GM12878 (cell line): ENCODE measurements around the gene MEIOSIN. TPM values are rescaled to one million over a fixed set of nuclear protein-coding genes. Genes with fewer than 3 reads are reported as not detected.

ENCODE experiments used
- BHLHE40 ChIP-seq, 2 experiments: fragments of 450-650 bp in 1 of 2; IDR thresholded peaks; 2 replicates each; pipeline ENCODE4 v1.6.1; 2011 to 2017; ENCODE audit warnings: low read depth in 2 of 2, borderline replicate concordance in 1 of 2, improper control_type of control experiment in 1 of 2, low read length in 1 of 2, mild to moderate bottlenecking in 1 of 2
- EED ChIP-seq: sonication (generic); IDR thresholded peaks from 2 replicates; pipeline ENCODE4 v1.6.1; 2016; ENCODE audit warnings: antibody characterized with exemption, low read depth
- JUNB ChIP-seq: IDR thresholded peaks from 2 replicates; pipeline ENCODE4 v1.6.1; 2016; ENCODE audit warnings: antibody characterized with exemption, mild to moderate bottlenecking
- NR2C2 ChIP-seq: IDR thresholded peaks from 2 replicates; pipeline ENCODE4 v1.6.1; 2011; ENCODE audit warnings: borderline replicate concordance, low read depth; ENCODE audit not compliant: control insufficient read depth, insufficient read length
- RBBP5 ChIP-seq: fragments of 200-600 bp; sonication (generic); conservative IDR thresholded peaks from 2 replicates; pipeline ENCODE4 v1.6.1; 2016
- SMAD1 ChIP-seq: fragments of 450-650 bp; IDR thresholded peaks from 2 replicates; pipeline ENCODE4 v1.6.1; 2018; ENCODE audit warnings: mild to moderate bottlenecking, low read depth; ENCODE audit not compliant: partially characterized antibody
- TAF1 ChIP-seq: IDR thresholded peaks from 2 replicates; pipeline ENCODE4 v1.6.1; 2011; ENCODE audit warnings: mild to moderate bottlenecking, low read depth, low read length, borderline replicate concordance
- TBL1XR1 ChIP-seq: IDR thresholded peaks from 2 replicates; pipeline ENCODE4 v1.6.1; 2012; ENCODE audit warnings: low read depth, low read length, improper control_type of control experiment
- polyA plus RNA-seq, 11 experiments: library from polyadenylated mRNA; depleted of rRNA in 4 of 11; unstranded in 6 of 11; stranded (reverse) in 5 of 11; fragments of >200 nt; fragmentation: Nextera tagmentation in 4 of 11; fragmentation: Illumina TruSeq in 1 of 11; extraction: Ambion mirVana in 4 of 11; extraction: Trizol in 1 of 11; gene quantifications; 1 replicate in 1 of 11; 2 replicates in 10 of 11; pipeline versions ENCODE4 v1.2.1 to v1.2.3, GENCODE V29; 2011 to 2016; ENCODE audit warnings: inconsistent platforms in 2 of 11, missing spikeins in 2 of 11, low read depth in 1 of 11
- total RNA-seq, 4 experiments: library from RNA; depleted of rRNA in 3 of 4; stranded (reverse); fragments of >200 nt in 3 of 4; fragmentation: Illumina TruSeq in 1 of 4; extraction: Trizol in 1 of 4; gene quantifications; 2 replicates each; pipeline versions ENCODE4 v1.2.1 to v1.2.3, GENCODE V29; 2013 to 2021
- TF ChIP-seq, protein P1 (sequence below): IDR thresholded peaks from 2 replicates; pipeline ENCODE4 v1.6.1; 2012; ENCODE audit warnings: improper control_type of control experiment, low read depth, low read length; ENCODE audit not compliant: insufficient replicate concordance

MEIOSIN gene
- total and polyA plus RNA-seq, 10 of the 15 experiments (the other 5 are each of a cell fraction or from before 2014, with no cell fraction given), result 0.05 to 0.66 (median 0.14) TPM; not detected in 4

GRCh38 chr19:45691516-45692186 lies 41.6 kb upstream of the MEIOSIN start, which contains the start of gene SNRPD2 (continued):
- TF ChIP-seq, protein P1, sequence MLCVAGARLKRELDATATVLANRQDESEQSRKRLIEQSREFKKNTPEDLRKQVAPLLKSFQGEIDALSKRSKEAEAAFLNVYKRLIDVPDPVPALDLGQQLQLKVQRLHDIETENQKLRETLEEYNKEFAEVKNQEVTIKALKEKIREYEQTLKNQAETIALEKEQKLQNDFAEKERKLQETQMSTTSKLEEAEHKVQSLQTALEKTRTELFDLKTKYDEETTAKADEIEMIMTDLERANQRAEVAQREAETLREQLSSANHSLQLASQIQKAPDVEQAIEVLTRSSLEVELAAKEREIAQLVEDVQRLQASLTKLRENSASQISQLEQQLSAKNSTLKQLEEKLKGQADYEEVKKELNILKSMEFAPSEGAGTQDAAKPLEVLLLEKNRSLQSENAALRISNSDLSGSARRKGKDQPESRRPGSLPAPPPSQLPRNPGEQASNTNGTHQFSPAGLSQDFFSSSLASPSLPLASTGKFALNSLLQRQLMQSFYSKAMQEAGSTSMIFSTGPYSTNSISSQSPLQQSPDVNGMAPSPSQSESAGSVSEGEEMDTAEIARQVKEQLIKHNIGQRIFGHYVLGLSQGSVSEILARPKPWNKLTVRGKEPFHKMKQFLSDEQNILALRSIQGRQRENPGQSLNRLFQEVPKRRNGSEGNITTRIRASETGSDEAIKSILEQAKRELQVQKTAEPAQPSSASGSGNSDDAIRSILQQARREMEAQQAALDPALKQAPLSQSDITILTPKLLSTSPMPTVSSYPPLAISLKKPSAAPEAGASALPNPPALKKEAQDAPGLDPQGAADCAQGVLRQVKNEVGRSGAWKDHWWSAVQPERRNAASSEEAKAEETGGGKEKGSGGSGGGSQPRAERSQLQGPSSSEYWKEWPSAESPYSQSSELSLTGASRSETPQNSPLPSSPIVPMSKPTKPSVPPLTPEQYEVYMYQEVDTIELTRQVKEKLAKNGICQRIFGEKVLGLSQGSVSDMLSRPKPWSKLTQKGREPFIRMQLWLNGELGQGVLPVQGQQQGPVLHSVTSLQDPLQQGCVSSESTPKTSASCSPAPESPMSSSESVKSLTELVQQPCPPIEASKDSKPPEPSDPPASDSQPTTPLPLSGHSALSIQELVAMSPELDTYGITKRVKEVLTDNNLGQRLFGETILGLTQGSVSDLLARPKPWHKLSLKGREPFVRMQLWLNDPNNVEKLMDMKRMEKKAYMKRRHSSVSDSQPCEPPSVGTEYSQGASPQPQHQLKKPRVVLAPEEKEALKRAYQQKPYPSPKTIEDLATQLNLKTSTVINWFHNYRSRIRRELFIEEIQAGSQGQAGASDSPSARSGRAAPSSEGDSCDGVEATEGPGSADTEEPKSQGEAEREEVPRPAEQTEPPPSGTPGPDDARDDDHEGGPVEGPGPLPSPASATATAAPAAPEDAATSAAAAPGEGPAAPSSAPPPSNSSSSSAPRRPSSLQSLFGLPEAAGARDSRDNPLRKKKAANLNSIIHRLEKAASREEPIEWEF, result no peak
- TF ChIP-seq NR2C2, result no peak
- peak in 1 of 2 experiments; percentile 13; a peak in 1 of 4 replicates for TF ChIP-seq BHLHE40 (IDR thresholded peaks at IDR 0.05; ENCODE audit: borderline replicate concordance in 1 of 2, low read depth in 2 of 2, low read length in 1 of 2)
- TF ChIP-seq RBBP5, result no peak
- no peak for TF ChIP-seq JUNB
- peak; percentile 90 for TF ChIP-seq TAF1
- TF ChIP-seq EED, result no peak
- TF ChIP-seq TBL1XR1, result peak; percentile 58; the same call in 1 of the 2 replicates
- peak; percentile 40 for TF ChIP-seq SMAD1
- TF ChIP-seq, all 136 proteins: peak for 45
